GM13977 (cell line): ENCODE measurements around the gene LMO1.

Experiments used
- DNase-seq: peaks from one replicate; pipeline ENCODE4 v3.0.0; 2012; ENCODE audit warnings: low spot score
- in situ Hi-C: fragments of 300-500 bp; cut with MboI; formaldehyde crosslinking; loops from one replicate; pipeline ENCODE4 v1.12.0; 2022; ENCODE audit warnings: low sequenced_read_pairs, low pct_unique_long_range_greater_than_20kb, mixed read lengths, inconsistent platforms; ENCODE audit not compliant: unreplicated experiment
- TF ChIP-seq, protein P1 (sequence below): IDR thresholded peaks from 2 replicates; pipeline ENCODE4 v1.5.1; 2012; ENCODE audit warnings: mild to moderate bottlenecking, control low read depth; ENCODE audit not compliant: insufficient read depth; ENCODE audit errors: extremely low read depth, missing control alignments

The LMO1 gene

DNA sequence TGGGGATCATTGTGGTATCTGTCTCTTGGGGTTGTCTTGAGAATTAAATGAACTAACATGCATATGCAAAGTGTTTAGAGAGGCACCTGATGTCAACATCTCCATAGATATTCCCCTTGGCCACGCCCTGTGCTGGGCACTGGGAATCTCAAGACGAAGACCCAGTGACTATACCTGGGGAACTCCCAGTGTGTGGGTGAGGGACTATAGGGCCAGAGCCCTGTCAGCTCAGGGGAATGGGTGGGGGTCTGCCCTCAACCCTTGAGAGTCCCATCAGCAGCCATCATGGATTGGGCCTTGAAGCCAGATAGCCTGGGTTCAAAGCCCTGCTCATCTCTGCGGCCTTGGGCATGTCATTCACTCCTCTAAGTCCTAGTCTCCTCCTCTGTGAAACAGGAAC is 21.6 kb upstream of the LMO1 start:
- no peak for DNase-seq
- in situ Hi-C loops = no loop called here
- TF ChIP-seq, protein P1, sequence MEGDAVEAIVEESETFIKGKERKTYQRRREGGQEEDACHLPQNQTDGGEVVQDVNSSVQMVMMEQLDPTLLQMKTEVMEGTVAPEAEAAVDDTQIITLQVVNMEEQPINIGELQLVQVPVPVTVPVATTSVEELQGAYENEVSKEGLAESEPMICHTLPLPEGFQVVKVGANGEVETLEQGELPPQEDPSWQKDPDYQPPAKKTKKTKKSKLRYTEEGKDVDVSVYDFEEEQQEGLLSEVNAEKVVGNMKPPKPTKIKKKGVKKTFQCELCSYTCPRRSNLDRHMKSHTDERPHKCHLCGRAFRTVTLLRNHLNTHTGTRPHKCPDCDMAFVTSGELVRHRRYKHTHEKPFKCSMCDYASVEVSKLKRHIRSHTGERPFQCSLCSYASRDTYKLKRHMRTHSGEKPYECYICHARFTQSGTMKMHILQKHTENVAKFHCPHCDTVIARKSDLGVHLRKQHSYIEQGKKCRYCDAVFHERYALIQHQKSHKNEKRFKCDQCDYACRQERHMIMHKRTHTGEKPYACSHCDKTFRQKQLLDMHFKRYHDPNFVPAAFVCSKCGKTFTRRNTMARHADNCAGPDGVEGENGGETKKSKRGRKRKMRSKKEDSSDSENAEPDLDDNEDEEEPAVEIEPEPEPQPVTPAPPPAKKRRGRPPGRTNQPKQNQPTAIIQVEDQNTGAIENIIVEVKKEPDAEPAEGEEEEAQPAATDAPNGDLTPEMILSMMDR = no peak

DNA sequence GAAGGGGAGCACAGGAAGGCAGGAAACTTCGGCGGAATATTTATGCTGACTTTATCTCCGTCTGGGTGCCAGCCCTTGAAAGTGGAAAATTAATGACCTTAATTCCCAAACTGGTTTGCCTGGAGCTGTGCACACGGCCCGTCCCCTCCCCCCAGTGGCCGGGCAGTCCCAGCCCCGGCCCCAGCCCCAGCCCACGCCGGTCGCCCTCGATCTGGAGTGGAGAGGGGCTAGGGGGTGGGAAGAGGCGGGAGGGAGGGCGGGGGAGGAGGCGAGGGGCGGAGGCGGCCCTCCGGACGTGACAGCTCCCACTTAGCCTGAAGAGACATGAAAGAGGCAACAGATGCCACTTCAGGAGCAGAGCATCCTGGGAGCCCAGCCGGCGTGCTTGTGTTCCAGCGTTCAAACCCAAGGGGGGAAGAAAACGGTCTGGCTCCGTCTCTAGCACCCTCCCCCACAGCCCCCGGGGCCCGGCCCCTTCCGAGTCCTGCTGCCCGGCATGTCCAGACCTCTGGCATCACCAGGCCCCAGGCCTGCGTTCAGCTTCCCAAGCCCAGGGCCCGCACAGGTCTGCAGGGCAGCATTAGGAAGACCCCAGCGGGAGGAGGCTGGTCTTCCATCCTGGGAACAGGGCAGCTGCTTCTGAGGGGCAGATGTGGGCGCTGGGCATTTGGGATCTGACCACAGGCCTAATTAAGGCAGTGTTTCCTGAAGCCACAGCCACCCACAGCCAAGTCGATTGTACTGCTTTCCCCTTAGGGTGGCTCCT is 20.0 kb upstream of the LMO1 start:
- TF ChIP-seq, protein P1 = no peak
- no peak for DNase-seq
- in situ Hi-C loops = no loop called here

GRCh38 chr11:8283100-8283464 is 19.4 kb upstream of the LMO1 start:
- TF ChIP-seq, protein P1 = no peak
- in situ Hi-C loops = no loop called here
- DNase-seq = no peak

DNA sequence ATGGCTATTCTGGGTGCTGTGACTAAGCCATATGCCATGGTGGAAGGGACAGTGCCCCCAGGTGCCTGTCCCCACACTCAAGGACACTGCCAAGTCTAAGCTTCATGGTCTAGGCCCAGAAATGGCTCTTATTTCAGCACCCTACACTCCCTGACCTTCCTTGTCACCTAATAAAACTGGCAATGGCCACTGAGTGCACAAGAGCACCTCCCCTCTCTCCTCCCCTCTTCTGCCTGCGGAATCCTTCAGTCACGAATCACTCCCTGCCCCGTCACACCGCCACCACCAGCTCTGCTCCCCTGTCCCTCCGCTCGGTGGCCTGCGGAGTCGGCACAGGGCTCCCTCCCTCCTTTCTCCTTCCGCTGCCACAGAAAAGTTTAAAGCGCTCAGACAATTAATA is 19.0 kb upstream of the LMO1 start:
- TF ChIP-seq, protein P1 = no peak
- DNase-seq = no peak
- in situ Hi-C loops = no loop called here

DNA sequence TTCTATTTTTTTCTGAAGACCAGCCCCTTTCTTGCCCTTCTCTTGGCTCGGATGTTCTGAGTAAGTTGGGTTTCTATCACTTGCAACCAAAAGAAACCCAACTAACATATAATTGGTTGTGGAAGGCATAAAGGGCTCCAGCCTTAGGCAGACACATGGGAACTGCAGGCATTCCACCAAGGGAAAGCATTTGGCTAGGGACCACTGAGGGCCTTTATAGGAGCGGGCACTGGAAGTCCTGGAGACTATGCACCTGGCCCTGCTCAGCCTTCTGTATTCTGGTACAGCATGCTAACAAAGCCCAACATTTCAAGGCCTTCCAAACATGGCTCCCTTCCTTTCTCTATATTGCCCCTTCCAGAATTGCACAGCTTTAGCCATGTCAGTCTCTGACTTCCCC is 17.6 kb upstream of the LMO1 start:
- TF ChIP-seq, protein P1 = no peak
- in situ Hi-C loops = no loop called here
- no peak for DNase-seq

- TF ChIP-seq, protein P1 = no peak
- in situ Hi-C loops = no loop called here
- no peak for DNase-seq
Measured at GRCh38 chr11:8277691-8278090, 14.0 kb upstream of the LMO1 start.

- DNase-seq = no peak
- TF ChIP-seq, protein P1 = no peak
- in situ Hi-C loops = no loop called here
Measured at GRCh38 chr11:8276528-8276927, 12.8 kb upstream of the LMO1 start.
